PC-3 (cell line): ENCODE data around the gene CABP7. TPM values are rescaled to one million over a fixed set of nuclear protein-coding genes. Genes with fewer than 3 reads are reported as not detected.

Experiments used
- ATAC-seq: fragments of 200-7000 bp; cut with Tn5 transposase; 2 replicates; pipeline ENCODE4 v1.9.1; 2020; ENCODE audit warnings: mild to moderate bottlenecking, moderate library complexity
- BruUV-seq: library from RNA; stranded (reverse); fragments of 400-500 nt; replicated peaks from 2 replicates; lab custom pipeline; 2021; lab: Mats Ljungman, UMichigan
- CTCF ChIA-PET: fragments of 300-600 bp; sonication (Branson Sonifier 250); formaldehyde crosslinking; loops from one replicate; lab custom pipeline; 2022; ENCODE audit warnings: antibody characterized with exemption; lab: Charles Lee
- POLR2A ChIA-PET: fragments of 300-600 bp; sonication (Branson Sonifier 250); formaldehyde crosslinking; loops from one replicate; lab custom pipeline; 2022; ENCODE audit warnings: antibody characterized with exemption; ENCODE audit not compliant: unreplicated experiment; lab: Charles Lee
- DNase-seq: peaks from one replicate; pipeline ENCODE4 v3.0.0-alpha.2; 2015
- H2AFZ ChIP-seq: fragments of 300-600 bp; sonication (generic); 2 replicates; pipeline ENCODE4 v1.6.0; 2016; ENCODE audit warnings: antibody characterized with exemption, low read length
- H3F3A ChIP-seq: fragments of 300-600 bp; sonication (generic); one replicate; pipeline ENCODE4 v1.6.0; 2017; ENCODE audit warnings: antibody characterized with exemption, low read length, control low read depth, mild to moderate bottlenecking; ENCODE audit not compliant: unreplicated experiment
- H3K27ac ChIP-seq: fragments of 300-600 bp; sonication (generic); 2 replicates; pipeline ENCODE4 v1.5.1; 2016; ENCODE audit warnings: mild to moderate bottlenecking, low read length
- H3K27me3 ChIP-seq: fragments of 300-600 bp; sonication (generic); 2 replicates; pipeline ENCODE4 v1.6.1; 2016; ENCODE audit warnings: low read length, mixed read lengths
- H3K36me3 ChIP-seq: fragments of 300-600 bp; sonication (generic); 2 replicates; pipeline ENCODE4 v1.6.1; 2016; ENCODE audit warnings: low read depth, mixed run types, low read length, mixed read lengths
- H3K4me1 ChIP-seq: fragments of 300-600 bp; sonication (generic); 2 replicates; pipeline ENCODE4 v1.5.1; 2016; ENCODE audit warnings: low read length; ENCODE audit not compliant: insufficient read depth
- H3K4me2 ChIP-seq: fragments of 300-600 bp; sonication (generic); 2 replicates; pipeline ENCODE4 v1.6.0; 2016; ENCODE audit warnings: low read length
- H3K4me3 ChIP-seq: fragments of 300-600 bp; sonication (generic); 2 replicates; pipeline ENCODE4 v1.5.1; 2016; ENCODE audit warnings: mild to moderate bottlenecking, low read length, mixed read lengths
- H3K79me2 ChIP-seq: fragments of 300-600 bp; sonication (generic); 2 replicates; pipeline ENCODE4 v1.6.1; 2017; ENCODE audit warnings: low read length, mixed read lengths
- H3K9ac ChIP-seq: fragments of 300-600 bp; sonication (generic); 2 replicates; pipeline ENCODE4 v1.6.0; 2016; ENCODE audit warnings: mild to moderate bottlenecking, low read length
- H3K9me2 ChIP-seq: fragments of 300-600 bp; sonication (generic); replicated peaks from 2 replicates; pipeline ENCODE4 v1.6.1; 2016; ENCODE audit warnings: mixed run types, low read length, mixed read lengths
- H3K9me3 ChIP-seq: fragments of 300-600 bp; sonication (generic); 2 replicates; pipeline ENCODE4 v1.6.1; 2016; ENCODE audit warnings: low read length, mixed read lengths
- H4K20me1 ChIP-seq: fragments of 300-600 bp; sonication (generic); 2 replicates; pipeline ENCODE4 v1.6.1; 2016; ENCODE audit warnings: low read length, mixed read lengths
- CTCF ChIP-seq: fragments of 300-600 bp; sonication (generic); conservative IDR thresholded peaks from 2 replicates; pipeline ENCODE4 v1.5.1; 2017; ENCODE audit warnings: antibody characterized with exemption, low read depth, mild to moderate bottlenecking, low read length
- EZH2 ChIP-seq: fragments of 300-600 bp; sonication (generic); IDR thresholded peaks from one replicate; pipeline ENCODE4 v1.6.1; 2017; ENCODE audit warnings: antibody characterized with exemption, mild to moderate bottlenecking, low read length; ENCODE audit not compliant: unreplicated experiment
- EZH2phosphoT487 ChIP-seq: fragments of 300-600 bp; sonication (generic); IDR thresholded peaks from 2 replicates; pipeline ENCODE4 v1.6.1; 2018; ENCODE audit warnings: mild to moderate bottlenecking, antibody characterized with exemption, low read length, borderline replicate concordance
- intact Hi-C: fragments of 100-400 bp; cut with micrococcal nuclease; formaldehyde crosslinking; loops from 2 replicates; pipeline ENCODE4 v1.9.0; 2023
- total RNA-seq: library from RNA; depleted of rRNA; stranded (reverse); fragments of >200 nt; gene quantifications from 2 replicates; pipeline ENCODE4 v1.2.3, GENCODE V29; 2014

Gene CABP7
- total RNA-seq, 1 experiment from 2014 or later: 0.87 TPM

GRCh38 chr22:29710193-29710592 is 9.6 kb upstream of the CABP7 start:
- H3K4me2 ChIP-seq: no peak overlapping the region
- no peaks in the 10 kb centered on the region for H3K36me3 ChIP-seq
- no peaks in the 10 kb centered on the region for H3K27me3 ChIP-seq
- H4K20me1 ChIP-seq: no peaks in the 10 kb centered on the region
- H3K4me3 ChIP-seq: no peak overlapping the region
- DNase-seq (no peak), ATAC-seq (no peak)
- ChIA-PET CTCF (no interaction called here), POLR2A (interaction anchor here (0.5 kb wide), 1 partner anchor 21 kb away, joined by 14 read pairs; no protein-coding TSS in a partner anchor)
- H3K27ac ChIP-seq: no peak overlapping the region
- H3K9me2 ChIP-seq: no peaks in the 10 kb centered on the region
- no peaks in the 10 kb centered on the region; the same call in 1 of the 2 replicates for H3K4me1 ChIP-seq
- H3K9me3 ChIP-seq: no peaks in the 10 kb centered on the region
- TF ChIP-seq CTCF: no peak
- TF ChIP-seq EZH2phosphoT487: no peak
- TF ChIP-seq EZH2: no peak
- H2AFZ ChIP-seq: no peak overlapping the region
- intact Hi-C loops: no loop called here
- H3F3A ChIP-seq: no peaks in the 10 kb centered on the region
- no TSS peak for BruUV-seq
- H3K9ac ChIP-seq: no peak overlapping the region
- no peaks in the 10 kb centered on the region for H3K79me2 ChIP-seq

- Histone ChIP-seq H4K20me1 (no peaks in the 10 kb centered on the region), H3F3A (no peaks in the 10 kb centered on the region), H3K9me3 (no peaks in the 10 kb centered on the region), H2AFZ (no peak overlapping the region), H3K27ac (no peak overlapping the region), H3K9ac (no peak overlapping the region), H3K9me2 (no peaks in the 10 kb centered on the region), H3K4me2 (no peak overlapping the region), H3K27me3 (no peaks in the 10 kb centered on the region), H3K4me1 (no peaks in the 10 kb centered on the region), H3K4me3 (no peak overlapping the region), H3K79me2 (no peaks in the 10 kb centered on the region), H3K36me3 (no peaks in the 10 kb centered on the region)
- BruUV-seq: no TSS peak
- DNase-seq: no peak
- no peak for ATAC-seq
- ChIA-PET CTCF (no interaction called here), POLR2A (interaction anchor here (0.6 kb wide), 1 partner anchor 56 kb away, joined by 5 read pairs; the partner anchor contains the start of gene ZMAT5)
- intact Hi-C loops: no loop called here
- TF ChIP-seq EZH2phosphoT487 (no peak), CTCF (no peak), EZH2 (no peak)
Measured at GRCh38 chr22:29710922-29711593, 8.7 kb upstream of the CABP7 start.

- ATAC-seq: no peak
- Histone ChIP-seq H3K9me3 (no peaks in the 10 kb centered on the region), H3K4me3 (no peak overlapping the region), H2AFZ (no peak overlapping the region), H3K79me2 (no peaks in the 10 kb centered on the region), H3K4me2 (no peak overlapping the region), H3K27me3 (no peaks in the 10 kb centered on the region), H3K9ac (no peak overlapping the region), H3K4me1 (no peaks in the 10 kb centered on the region), H4K20me1 (no peaks in the 10 kb centered on the region), H3K36me3 (no peaks in the 10 kb centered on the region), H3K9me2 (no peaks in the 10 kb centered on the region), H3K27ac (no peak overlapping the region), H3F3A (no peaks in the 10 kb centered on the region)
- no peak for TF ChIP-seq EZH2
- TF ChIP-seq EZH2phosphoT487: no peak
- POLR2A ChIA-PET: interaction anchor here (0.6 kb wide), 1 partner anchor 55 kb away, joined by 5 read pairs; the partner anchor contains the start of gene ZMAT5
- intact Hi-C loops: no loop called here
- no peak for DNase-seq
- BruUV-seq: no TSS peak
- CTCF ChIA-PET: no interaction called here
Measured at GRCh38 chr22:29712119-29712518, 7.7 kb upstream of the CABP7 start.
